ENCODE results near the gene MOB2.

MOB2 gene

GRCh38 chr11:1494650-1495049, 8.1 kb upstream of the MOB2 start:
- H3K9ac ChIP-seq = no peak overlapping the region
- H2AFZ ChIP-seq = no peak overlapping the region
- peaks cover 3% of the 10 kb centered on the region for H3K4me1 ChIP-seq
- no peaks in the 10 kb centered on the region for H3K27me3 ChIP-seq (ENCODE audit: control insufficient read depth, insufficient read depth, low read length)
- TF ChIP-seq CTCF (IDR thresholded peaks at IDR 0.05) = no peak
- no peaks in the 10 kb centered on the region for H3K9me3 ChIP-seq (ENCODE audit: control insufficient read depth, low read length)
- no peak overlapping the region for H3K27ac ChIP-seq
- H3K4me3 ChIP-seq (ENCODE audit: low read depth, low read length) = no peak overlapping the region
- peaks cover 20% of the 10 kb centered on the region for H3K79me2 ChIP-seq
- no peaks in the 10 kb centered on the region for H3K36me3 ChIP-seq (ENCODE audit: control insufficient read depth, insufficient read depth, low read length)
- no peak overlapping the region for H3K4me2 ChIP-seq (ENCODE audit: low read length)

GRCh38 chr11:1493650-1494244, 7.2 kb upstream of the MOB2 start:
- H3K9ac ChIP-seq = no peak overlapping the region
- no peaks in the 10 kb centered on the region for H3K36me3 ChIP-seq (ENCODE audit: control insufficient read depth, insufficient read depth, low read length)
- H2AFZ ChIP-seq = no peak overlapping the region
- H3K79me2 ChIP-seq = peaks cover 27% of the 10 kb centered on the region
- H3K27ac ChIP-seq = no peak overlapping the region
- H3K4me2 ChIP-seq (ENCODE audit: low read length) = no peak overlapping the region
- no peaks in the 10 kb centered on the region for H3K27me3 ChIP-seq (ENCODE audit: control insufficient read depth, insufficient read depth, low read length)
- no peak for TF ChIP-seq CTCF (IDR thresholded peaks at IDR 0.05)
- H3K4me1 ChIP-seq = peaks cover 3% of the 10 kb centered on the region
- no peaks in the 10 kb centered on the region for H3K9me3 ChIP-seq (ENCODE audit: control insufficient read depth, low read length)
- H3K4me3 ChIP-seq (ENCODE audit: low read depth, low read length) = no peak overlapping the region

- Histone ChIP-seq H3K27me3 (ENCODE audit: control insufficient read depth, insufficient read depth, low read length) (no peaks in the 10 kb centered on the region), H3K4me3 (ENCODE audit: low read depth, low read length) (no peak overlapping the region), H3K36me3 (ENCODE audit: control insufficient read depth, insufficient read depth, low read length) (no peaks in the 10 kb centered on the region), H3K79me2 (peaks cover 43% of the 10 kb centered on the region), H3K27ac (no peak overlapping the region), H3K4me2 (ENCODE audit: low read length) (no peak overlapping the region), H2AFZ (no peak overlapping the region), H3K4me1 (no peaks in the 10 kb centered on the region), H3K9ac (no peak overlapping the region), H3K9me3 (ENCODE audit: control insufficient read depth, low read length) (no peaks in the 10 kb centered on the region)
- TF ChIP-seq CTCF (IDR thresholded peaks at IDR 0.05) = no peak
These were observed 4.8 kb upstream of the MOB2 start for GRCh38 chr11:1491379-1491778.

- H3K36me3 ChIP-seq (ENCODE audit: control insufficient read depth, insufficient read depth, low read length) = no peaks in the 10 kb centered on the region
- H3K27ac ChIP-seq = no peak overlapping the region
- H3K4me3 ChIP-seq (ENCODE audit: low read depth, low read length) = no peak overlapping the region
- H3K4me1 ChIP-seq = no peaks in the 10 kb centered on the region
- H3K9ac ChIP-seq = no peak overlapping the region
- no peaks in the 10 kb centered on the region for H3K27me3 ChIP-seq (ENCODE audit: control insufficient read depth, insufficient read depth, low read length)
- peaks cover 40% of the 10 kb centered on the region for H3K79me2 ChIP-seq
- H3K9me3 ChIP-seq (ENCODE audit: control insufficient read depth, low read length) = no peaks in the 10 kb centered on the region
- no peak overlapping the region for H2AFZ ChIP-seq
- no peak overlapping the region for H3K4me2 ChIP-seq (ENCODE audit: low read length)
- no peak for TF ChIP-seq CTCF (IDR thresholded peaks at IDR 0.05)
These were observed 4.1 kb upstream of the MOB2 start for GRCh38 chr11:1490651-1491050.

GRCh38 chr11:1488575-1489180, 2.1 kb upstream of the MOB2 start:
- no peak for TF ChIP-seq CTCF (IDR thresholded peaks at IDR 0.05)
- H3K27me3 ChIP-seq (ENCODE audit: control insufficient read depth, insufficient read depth, low read length) = no peaks in the 10 kb centered on the region
- no peaks in the 10 kb centered on the region for H3K4me1 ChIP-seq
- H2AFZ ChIP-seq = no peak overlapping the region
- H3K9ac ChIP-seq = no peak overlapping the region
- no peak overlapping the region for H3K4me3 ChIP-seq (ENCODE audit: low read depth, low read length)
- H3K79me2 ChIP-seq = peaks cover 42% of the 10 kb centered on the region
- no peak overlapping the region for H3K27ac ChIP-seq
- H3K36me3 ChIP-seq (ENCODE audit: control insufficient read depth, insufficient read depth, low read length) = no peaks in the 10 kb centered on the region
- no peak overlapping the region for H3K4me2 ChIP-seq (ENCODE audit: low read length)
- no peaks in the 10 kb centered on the region for H3K9me3 ChIP-seq (ENCODE audit: control insufficient read depth, low read length)

Data from parathyroid adenoma (tissue), 2 donors.